ENCODE measurements around the gene RAPGEF4. TPM values are rescaled to one million over a fixed set of nuclear protein-coding genes. Genes with fewer than 3 reads are reported as not detected.

RAPGEF4 gene
- total RNA-seq, 1 experiment from 2014 or later, result 1.4 TPM

GRCh38 chr2:172878260-172878659 lies 142.6 kb downstream of the RAPGEF4 start:
- Histone ChIP-seq H3K4ac (ENCODE audit: low read depth, low read length) (no peak overlapping the region), H3K23me2 (ENCODE audit: insufficient read length, low read depth, low read length, poor library complexity, severe bottlenecking) (no peaks in the 10 kb centered on the region), H3K79me1 (ENCODE audit: insufficient read depth, low read depth, low read length, poor library complexity, severe bottlenecking) (no peaks in the 10 kb centered on the region), H3K79me2 (ENCODE audit: insufficient read depth, low read length) (no peaks in the 10 kb centered on the region), H2BK20ac (ENCODE audit: low read depth, low read length, poor library complexity, severe bottlenecking) (no peak overlapping the region), H2AK5ac (ENCODE audit: insufficient read length, low read length) (no peak overlapping the region), H3K27ac (ENCODE audit: insufficient read length, low read depth, low read length) (no peak overlapping the region), H3K14ac (ENCODE audit: insufficient read depth, low read length) (no peak overlapping the region), H2BK120ac (ENCODE audit: low read depth, low read length, poor library complexity, severe bottlenecking) (no peak overlapping the region), H3K27me3 (ENCODE audit: insufficient read depth, low read length) (no peaks in the 10 kb centered on the region), H2BK15ac (ENCODE audit: low read depth, low read length) (no peak overlapping the region), H3K56ac (ENCODE audit: insufficient read length, low read depth, low read length) (no peak overlapping the region), H3K4me1 (ENCODE audit: insufficient read depth, low read length) (no peaks in the 10 kb centered on the region), H2BK5ac (ENCODE audit: insufficient read length, low read length) (no peak overlapping the region), H3K23ac (ENCODE audit: insufficient read length, low read depth, low read length) (no peak overlapping the region), H3K9me3 (ENCODE audit: control insufficient read depth, low read depth, low read length) (no peaks in the 10 kb centered on the region), H4K20me1 (ENCODE audit: control insufficient read depth, insufficient read depth, insufficient read length) (no peaks in the 10 kb centered on the region), H2BK12ac (ENCODE audit: insufficient read length, low read depth, low read length) (no peak overlapping the region), H3K18ac (ENCODE audit: insufficient read length, low read depth, low read length) (no peak overlapping the region), H3K4me2 (ENCODE audit: insufficient read depth, insufficient read length, low read length) (no peak overlapping the region), H4K8ac (replicated peaks; ENCODE audit: insufficient read length, low read depth, low read length) (no peak overlapping the region), H3T11ph (ENCODE audit: low read length) (no peak overlapping the region), H2AFZ (ENCODE audit: low read length) (no peak overlapping the region), H4K5ac (ENCODE audit: insufficient read length, low read depth, low read length) (no peak overlapping the region), H3K9ac (ENCODE audit: extremely low read depth, insufficient read length, low read length) (no peak overlapping the region), H4K91ac (ENCODE audit: insufficient read length, low read depth, low read length) (no peak overlapping the region)
- WGBS (ENCODE audit: extremely low coverage, insufficient read length, low lambda C conversion rate), result no CpG with 5 or more reads among the region's 1 CpG
- TF ChIP-seq, protein P1, sequence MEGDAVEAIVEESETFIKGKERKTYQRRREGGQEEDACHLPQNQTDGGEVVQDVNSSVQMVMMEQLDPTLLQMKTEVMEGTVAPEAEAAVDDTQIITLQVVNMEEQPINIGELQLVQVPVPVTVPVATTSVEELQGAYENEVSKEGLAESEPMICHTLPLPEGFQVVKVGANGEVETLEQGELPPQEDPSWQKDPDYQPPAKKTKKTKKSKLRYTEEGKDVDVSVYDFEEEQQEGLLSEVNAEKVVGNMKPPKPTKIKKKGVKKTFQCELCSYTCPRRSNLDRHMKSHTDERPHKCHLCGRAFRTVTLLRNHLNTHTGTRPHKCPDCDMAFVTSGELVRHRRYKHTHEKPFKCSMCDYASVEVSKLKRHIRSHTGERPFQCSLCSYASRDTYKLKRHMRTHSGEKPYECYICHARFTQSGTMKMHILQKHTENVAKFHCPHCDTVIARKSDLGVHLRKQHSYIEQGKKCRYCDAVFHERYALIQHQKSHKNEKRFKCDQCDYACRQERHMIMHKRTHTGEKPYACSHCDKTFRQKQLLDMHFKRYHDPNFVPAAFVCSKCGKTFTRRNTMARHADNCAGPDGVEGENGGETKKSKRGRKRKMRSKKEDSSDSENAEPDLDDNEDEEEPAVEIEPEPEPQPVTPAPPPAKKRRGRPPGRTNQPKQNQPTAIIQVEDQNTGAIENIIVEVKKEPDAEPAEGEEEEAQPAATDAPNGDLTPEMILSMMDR (conservative IDR thresholded peaks at IDR 0.05), result no peak
- H3K4me1 Mint-ChIP-seq, result no peaks in the 10 kb centered on the region
- H3K9me3 Mint-ChIP-seq, result peaks cover 4 to 7% of the 10 kb centered on the region in 2 experiments; a peak in 3 of 5 replicates
- H3K27ac Mint-ChIP-seq, result no peak overlapping the region
- no peak overlapping the region for H3K4me3 Mint-ChIP-seq
- peaks cover 13% of the 10 kb centered on the region for H3K27me3 Mint-ChIP-seq (ENCODE audit: low read depth)
- no peak for DNase-seq
- peaks cover 0 to 3% (median 0%) of the 10 kb centered on the region in 3 experiments; a peak in 1 of 7 replicates for H3K36me3 Mint-ChIP-seq (ENCODE audit: insufficient read depth in 1 of 3, low read depth in 3 of 3)
